HG02759 (cell line): Measurements from ENCODE around the gene CCNT2.
"Not testable (repeated sequence)": the region's sequence is repeated elsewhere in the genome, so short reads cannot be mapped to it uniquely, and the experiment has no call there.

Experiments used
- ATAC-seq: cut with Tn5 transposase; IDR thresholded peaks from one replicate; pipeline ENCODE4 v1.9.1; 2021; ENCODE audit warnings: mild to moderate bottlenecking, moderate library complexity; ENCODE audit not compliant: unreplicated experiment

The CCNT2 gene

GRCh38 chr2:134918526-134919340 is at the start of gene CCNT2:
CCNT2 (plus strand) TSS chr2:134918822; CDS start chr2:134918855, 33 bp downstream.
- peak; percentile 83 for ATAC-seq

- ATAC-seq, result no peak
These were observed 48.5 kb upstream of the CCNT2 start for GRCh38 chr2:134869946-134870736.

GRCh38 chr2:134873152-134873551 is 45.5 kb upstream of the CCNT2 start:
- ATAC-seq, result no peak

GRCh38 chr2:134875309-134875708 is 43.3 kb upstream of the CCNT2 start:
- no peak for ATAC-seq

GRCh38 chr2:134882773-134883172 is 35.8 kb upstream of the CCNT2 start:
- no peak for ATAC-seq

GRCh38 chr2:134883552-134884293 is 34.9 kb upstream of the CCNT2 start:
- no peak for ATAC-seq

- ATAC-seq, result no peak
These were observed 34.2 kb upstream of the CCNT2 start for GRCh38 chr2:134884435-134884834.

- no peak for ATAC-seq
These were observed 26.2 kb upstream of the CCNT2 start for GRCh38 chr2:134892282-134893035.

- no peak for ATAC-seq
These were observed 20.7 kb upstream of the CCNT2 start for GRCh38 chr2:134897932-134898331.

- ATAC-seq, result no peak
These were observed 19.4 kb upstream of the CCNT2 start for GRCh38 chr2:134899204-134899603.

GRCh38 chr2:134900151-134900550 is 18.5 kb upstream of the CCNT2 start:
- ATAC-seq, result no peak

- not testable (repeated sequence) for ATAC-seq
These were observed 14.9 kb upstream of the CCNT2 start for GRCh38 chr2:134903701-134904100.

- no peak for ATAC-seq
These were observed 13.5 kb upstream of the CCNT2 start for GRCh38 chr2:134905168-134905567.

- no peak for ATAC-seq
These were observed 11.9 kb upstream of the CCNT2 start for GRCh38 chr2:134906726-134907125.

- not testable (repeated sequence) for ATAC-seq
These were observed 11.0 kb upstream of the CCNT2 start for GRCh38 chr2:134907441-134908116.

- ATAC-seq, result no peak
These were observed 7.7 kb upstream of the CCNT2 start for GRCh38 chr2:134910763-134911399.

- ATAC-seq, result no peak
These were observed 7.2 kb upstream of the CCNT2 start for GRCh38 chr2:134911400-134911785.

- ATAC-seq, result no peak
These were observed 6.3 kb upstream of the CCNT2 start for GRCh38 chr2:134912361-134912760.

GRCh38 chr2:134917360-134917865 is 1.2 kb upstream of the CCNT2 start:
- no peak for ATAC-seq
